ENCODE results near the gene FGFRL1.

FGFRL1 gene

GRCh38 chr4:1009542-1010394, 1.7 kb upstream of the FGFRL1 start:
- DNase-seq: peak in 1 of 2 experiments; percentile 63

GRCh38 chr4:1010395-1011021, 918 bp upstream of the FGFRL1 start:
- DNase-seq: no peak

GRCh38 chr4:1011666-1012033, 224 bp downstream of the FGFRL1 start:
- no peak for DNase-seq

- DNase-seq: no peak
These were observed 761 bp downstream of the FGFRL1 start for GRCh38 chr4:1012034-1012739.

- DNase-seq: no peak
These were observed 2.0 kb downstream of the FGFRL1 start for GRCh38 chr4:1013225-1014073.

- no peak for DNase-seq
These were observed 3.1 kb downstream of the FGFRL1 start for GRCh38 chr4:1014291-1015167.

- DNase-seq: no peak
These were observed 3.8 kb downstream of the FGFRL1 start for GRCh38 chr4:1015179-1015578.

GRCh38 chr4:1015746-1016145, 4.3 kb downstream of the FGFRL1 start:
- no peak for DNase-seq

GRCh38 chr4:1017211-1017610, 5.8 kb downstream of the FGFRL1 start:
- no peak for DNase-seq

GRCh38 chr4:1017706-1018105, 6.3 kb downstream of the FGFRL1 start:
- no peak for DNase-seq

GRCh38 chr4:1018147-1019020, 7.0 kb downstream of the FGFRL1 start:
- no peak for DNase-seq

- no peak for DNase-seq
These were observed 7.9 kb downstream of the FGFRL1 start for GRCh38 chr4:1019320-1019719.

- no peak for DNase-seq
These were observed 8.5 kb downstream of the FGFRL1 start for GRCh38 chr4:1019729-1020470.

- no peak for DNase-seq
These were observed 10.1 kb downstream of the FGFRL1 start for GRCh38 chr4:1021386-1022050.

GRCh38 chr4:1022051-1022738, 10.8 kb downstream of the FGFRL1 start:
- DNase-seq: no peak

GRCh38 chr4:1022739-1023066, 11.3 kb downstream of the FGFRL1 start:
- no peak for DNase-seq

- no peak for DNase-seq
These were observed 11.7 kb downstream of the FGFRL1 start for GRCh38 chr4:1023075-1023640.

GRCh38 chr4:1023895-1024740, 12.7 kb downstream of the FGFRL1 start:
- DNase-seq: no peak
